NCI-H748 (cell line): ENCODE measurements around the gene CLSTN2.

Experiments used
- DNase-seq: peaks from one replicate; lab custom pipeline; 2025; ENCODE audit not compliant: unreplicated experiment; lab: John Stamatoyannopoulos, UW

The CLSTN2 gene

DNA sequence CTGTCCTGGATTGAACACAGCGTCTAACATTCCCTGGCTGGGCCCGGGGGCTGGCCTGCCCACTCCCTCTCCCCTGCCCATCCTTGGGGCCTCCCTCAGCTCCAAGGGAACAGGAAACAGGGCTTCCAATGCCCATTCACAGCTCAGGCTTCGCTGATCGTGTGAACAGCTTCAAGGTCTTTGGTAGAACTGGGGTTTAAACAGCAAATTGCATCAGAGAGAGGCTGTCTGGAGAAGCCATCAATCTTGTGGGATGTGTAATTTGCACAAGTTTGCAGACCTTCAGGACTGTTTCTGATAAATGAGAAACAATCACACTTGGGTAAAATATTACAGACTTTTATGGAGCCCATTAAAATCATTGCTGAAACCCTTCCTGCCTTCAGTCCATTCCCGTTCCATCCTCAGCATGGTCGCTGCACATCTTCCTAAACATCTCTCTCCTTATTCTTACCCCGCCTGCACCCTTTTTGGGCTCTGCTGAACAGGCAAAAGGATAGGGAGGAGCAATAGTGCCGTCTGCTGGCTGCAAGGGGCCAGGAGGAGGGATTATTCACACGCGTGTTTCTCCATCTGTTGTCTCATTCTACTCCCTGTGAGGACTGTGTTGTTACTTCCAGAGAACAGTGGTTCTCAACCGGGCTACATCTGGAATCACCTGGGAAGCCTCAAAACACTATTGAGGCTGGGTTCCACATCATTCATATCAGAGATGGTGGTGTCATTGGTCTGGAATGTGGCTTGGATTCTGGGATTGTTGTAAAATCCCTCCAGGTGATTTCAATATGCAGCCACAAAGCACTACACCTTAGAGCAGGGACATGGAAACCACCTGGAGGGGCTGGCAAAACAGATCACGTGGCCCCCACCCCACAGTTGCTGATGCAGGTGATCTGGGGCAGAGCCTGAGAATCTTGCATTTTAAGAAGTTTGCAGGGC, 116.3 kb downstream of the CLSTN2 start:
- no peak for DNase-seq

DNA sequence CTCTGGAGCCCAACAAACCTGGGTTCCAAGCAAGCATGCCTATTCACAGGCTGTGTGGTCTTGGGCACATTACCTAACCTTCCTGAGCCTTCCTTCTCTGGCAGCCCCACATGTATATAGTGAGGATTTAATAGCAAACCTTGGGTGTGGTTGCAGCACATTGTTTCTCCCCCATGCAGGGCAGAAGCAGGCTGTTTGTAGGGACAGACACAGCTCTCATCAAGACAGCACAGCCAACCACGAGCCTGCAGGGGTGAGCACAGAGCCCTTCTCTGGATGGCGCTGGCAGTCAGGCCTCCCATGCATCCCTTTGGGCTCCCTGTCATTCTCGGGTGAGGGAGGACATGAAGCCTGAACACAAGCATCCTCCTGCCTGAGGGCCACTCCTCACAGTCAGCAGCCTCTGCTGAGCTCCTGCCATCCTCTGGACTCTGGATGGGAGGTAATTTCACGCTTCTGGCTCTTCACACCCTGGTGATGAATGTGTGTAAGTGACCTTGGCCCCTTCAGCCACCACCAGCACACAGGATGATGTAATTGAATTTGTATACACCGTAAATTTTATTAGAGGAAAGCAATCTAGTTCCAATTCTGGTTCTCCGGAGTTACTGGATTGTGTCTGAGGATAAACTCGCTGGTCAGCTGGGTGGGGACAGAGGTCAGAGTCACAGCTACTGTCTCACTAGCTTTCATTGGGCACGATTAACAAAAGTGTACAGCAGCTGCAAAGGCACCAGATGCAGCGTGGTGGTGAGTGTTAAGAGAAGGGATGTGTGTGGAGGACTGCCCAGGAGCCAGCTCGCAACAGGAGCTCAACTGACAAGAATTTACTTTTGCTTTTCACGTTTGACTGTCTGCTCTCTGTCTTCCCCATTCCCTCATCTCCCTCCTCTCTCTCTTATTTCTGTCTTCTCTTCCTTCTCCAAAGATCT, 118.1 kb downstream of the CLSTN2 start:
- DNase-seq = peak; percentile 45

DNA sequence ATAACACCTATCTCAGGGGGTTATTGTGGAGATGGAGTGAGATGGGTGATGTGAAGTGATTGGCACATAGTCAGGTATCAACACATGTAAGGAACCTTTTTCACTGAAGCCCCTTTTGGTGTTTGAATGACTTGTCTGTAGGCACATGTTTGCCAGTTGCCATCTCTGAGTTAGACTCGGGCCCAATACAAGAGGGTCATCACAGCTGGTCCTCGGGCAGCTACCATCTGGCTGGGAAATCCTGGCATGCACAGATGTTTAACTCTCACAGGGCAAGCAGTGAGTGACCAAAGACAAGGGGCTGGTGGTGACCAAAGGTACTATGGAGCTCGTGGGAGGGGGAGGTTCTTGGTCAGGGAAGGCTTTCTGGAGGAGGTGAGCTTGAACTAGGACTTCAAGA, 118.8 kb downstream of the CLSTN2 start:
- no peak for DNase-seq

DNA sequence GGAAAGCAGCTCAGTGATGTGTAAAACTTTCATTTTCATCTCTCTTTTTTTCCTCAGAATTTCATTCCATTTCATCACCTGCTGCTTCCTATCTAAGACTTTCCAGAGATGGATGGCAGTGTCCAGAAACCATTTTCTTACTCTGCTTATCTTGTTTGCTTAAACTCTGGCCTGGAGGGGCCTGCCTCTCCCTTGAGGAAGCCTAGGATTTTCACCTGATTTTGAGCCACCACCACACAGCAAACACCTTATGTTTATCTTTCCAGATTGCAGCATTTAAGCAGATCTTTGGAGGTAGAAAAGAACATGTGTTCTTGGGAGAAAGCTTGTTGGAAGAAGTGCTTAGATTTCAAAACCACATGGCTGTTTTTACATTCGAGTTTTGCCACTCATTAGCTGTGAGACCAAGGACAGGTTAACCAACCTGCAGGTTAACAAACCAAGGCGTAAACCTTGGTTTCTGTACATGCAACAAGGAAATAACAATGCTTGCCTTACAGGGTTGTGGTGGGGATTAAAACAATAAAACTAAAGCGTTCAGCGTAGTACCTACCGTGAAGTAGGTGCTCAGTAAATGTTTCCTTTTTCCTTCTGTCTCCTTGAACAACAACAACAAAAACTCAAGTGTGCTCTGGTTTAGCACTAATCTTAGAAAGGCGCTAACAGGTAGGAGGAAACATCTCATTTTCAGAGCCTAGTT, 120.3 kb downstream of the CLSTN2 start:
- DNase-seq = no peak

DNA sequence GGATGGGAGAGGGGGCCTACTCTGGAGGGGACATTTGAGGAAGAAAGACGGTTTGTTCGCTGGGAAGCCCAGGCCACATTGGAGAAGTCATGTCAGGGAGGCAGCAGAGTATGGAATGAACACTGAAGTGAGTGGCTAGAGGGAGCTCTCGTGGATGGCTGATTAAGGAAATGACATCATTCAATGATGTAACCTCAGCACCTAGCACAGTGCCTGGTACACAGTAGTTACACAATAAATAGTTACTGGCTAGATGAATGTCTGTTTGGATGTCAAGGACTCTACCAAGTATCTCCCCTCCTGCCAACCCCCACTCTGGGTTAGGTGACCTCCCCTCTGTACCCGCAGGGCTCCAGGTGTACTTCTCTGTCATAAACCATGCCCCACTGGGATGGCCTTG, 121.1 kb downstream of the CLSTN2 start:
- DNase-seq = no peak

DNA sequence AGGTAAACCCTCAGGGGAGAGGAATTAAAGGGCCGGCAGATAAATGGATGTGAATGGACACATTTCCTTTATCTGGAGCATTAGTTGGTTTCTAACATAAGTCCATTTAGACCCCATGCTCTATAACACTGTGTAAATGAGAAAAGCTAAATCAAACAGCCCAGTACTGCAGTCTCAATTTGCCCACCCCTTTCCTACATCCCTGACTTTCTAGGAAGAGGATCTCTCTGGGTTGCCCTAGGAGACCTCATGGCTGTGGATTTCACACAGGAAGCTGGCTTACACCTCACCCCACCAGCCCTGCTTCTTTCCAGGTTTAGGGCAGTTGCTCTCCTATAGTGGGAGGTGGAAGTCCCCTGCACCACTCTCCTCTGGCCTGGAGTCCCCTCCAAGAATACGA, 126.2 kb downstream of the CLSTN2 start:
- no peak for DNase-seq

DNA sequence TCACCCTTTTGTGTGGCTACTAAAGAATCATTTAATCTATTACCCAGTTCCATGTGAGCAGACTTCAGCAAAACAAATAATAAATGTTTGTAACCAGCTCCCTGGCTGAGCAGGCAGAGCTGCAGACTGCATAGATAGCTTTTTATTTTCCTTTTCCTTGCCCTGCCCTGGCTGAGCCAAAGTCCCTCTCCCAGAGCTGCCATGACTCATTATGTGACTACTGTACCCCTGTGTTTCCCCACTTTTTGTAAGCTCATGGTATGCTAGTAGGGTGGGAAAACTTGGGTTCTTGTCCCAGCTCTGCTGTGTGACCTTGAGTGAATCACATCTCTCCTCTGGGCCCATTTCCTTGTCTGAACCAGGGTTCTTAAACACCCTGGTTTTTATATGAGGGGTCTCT, 127.5 kb downstream of the CLSTN2 start:
- no peak for DNase-seq

DNA sequence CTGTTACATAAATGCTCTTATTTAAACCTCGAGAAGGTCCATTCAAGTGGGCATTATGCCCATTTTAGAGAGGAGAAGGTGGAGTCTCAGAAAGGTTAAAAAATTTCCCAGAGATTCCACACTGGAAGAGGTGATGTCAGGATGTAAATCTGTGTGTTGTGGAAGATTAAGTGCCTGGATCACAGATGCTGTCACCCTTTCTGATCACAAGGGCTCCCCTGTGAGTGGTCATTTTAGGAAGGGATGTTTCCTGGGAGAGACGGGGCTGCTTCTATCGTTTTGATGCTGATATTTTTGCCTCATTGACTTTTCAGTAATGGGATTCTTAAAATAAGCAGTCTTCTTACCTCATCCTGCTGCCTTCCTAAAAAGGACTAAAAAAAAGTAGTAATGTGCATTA, 132.5 kb downstream of the CLSTN2 start:
- DNase-seq = no peak

DNA sequence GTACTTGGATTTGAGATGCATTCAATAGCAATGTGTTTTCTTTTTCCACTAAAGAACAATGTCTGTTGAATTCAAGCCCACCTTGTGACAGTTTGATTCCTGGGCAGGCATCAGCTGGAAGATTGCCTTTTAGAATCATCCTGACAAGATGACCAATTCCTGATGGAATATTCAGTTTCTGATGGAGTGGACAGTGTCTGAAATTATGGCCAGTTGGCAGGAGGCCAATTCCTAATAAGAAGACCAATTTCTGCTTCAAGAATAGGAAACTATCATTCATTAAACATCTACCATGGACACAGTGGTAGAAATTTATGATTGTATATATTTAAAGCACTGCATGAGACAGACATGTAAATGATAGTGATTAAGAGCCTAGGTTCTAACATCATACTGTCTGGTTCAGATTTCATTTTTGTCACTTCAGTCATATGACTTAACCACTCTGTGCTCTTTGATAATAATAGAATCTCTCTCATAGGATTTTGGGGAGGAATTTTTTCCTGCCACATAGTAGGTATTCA, 133.6 kb downstream of the CLSTN2 start:
- DNase-seq = peak; percentile 8

DNA sequence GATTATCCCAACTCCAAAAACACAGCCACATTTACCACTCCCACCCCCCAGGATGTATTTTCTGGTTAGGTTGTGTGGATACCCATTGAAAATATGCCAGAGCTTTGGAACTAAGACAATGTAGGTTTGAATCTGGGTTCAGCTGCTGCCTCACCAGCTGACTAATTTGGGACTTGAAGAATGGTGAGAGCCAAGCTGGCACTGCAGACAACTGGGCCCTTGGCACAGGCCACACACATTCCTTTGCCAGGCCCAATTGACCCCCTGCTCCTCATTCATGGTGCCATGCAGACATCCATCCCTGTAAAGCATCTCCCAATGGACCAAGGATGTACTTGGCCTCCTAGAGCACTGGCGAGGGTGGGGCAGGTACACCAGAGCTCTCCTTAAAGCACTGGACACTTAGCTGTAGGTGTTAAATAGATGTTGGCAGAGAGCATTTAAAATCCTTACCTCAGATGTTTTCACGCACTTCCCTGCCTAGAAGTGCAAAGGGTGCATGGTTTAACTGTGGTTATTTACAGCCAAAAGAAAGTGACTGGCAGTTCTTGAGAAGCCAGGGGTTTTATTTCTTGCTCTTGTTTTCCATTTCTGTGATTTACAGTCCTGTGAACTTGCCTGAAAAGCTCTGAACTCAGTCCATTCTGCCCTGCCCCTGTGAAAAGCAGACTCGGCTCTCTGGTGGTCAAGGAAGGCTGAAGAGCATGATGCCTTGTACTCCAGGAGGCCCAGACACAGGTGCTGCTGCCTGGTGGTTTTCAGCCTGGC, 138.5 kb downstream of the CLSTN2 start:
- no peak for DNase-seq

DNA sequence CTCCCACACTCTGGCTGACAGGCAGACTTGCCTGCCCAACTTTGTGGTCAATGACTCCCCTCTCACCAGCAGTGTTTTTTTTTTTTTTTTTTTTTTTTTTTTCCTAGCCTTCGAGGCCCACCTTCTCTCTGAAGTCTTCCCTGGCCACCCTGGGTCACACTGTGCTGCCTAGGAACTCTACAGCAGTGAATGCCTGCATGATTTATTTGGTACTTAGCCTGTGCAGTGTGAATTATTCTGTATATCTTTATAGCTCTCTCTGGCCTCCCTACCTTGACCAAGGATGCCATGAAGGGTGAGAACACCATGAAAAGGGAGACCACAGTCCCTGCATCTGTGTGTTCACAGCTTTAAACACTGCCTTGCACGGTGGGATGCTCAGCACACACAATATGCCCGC, 141.6 kb downstream of the CLSTN2 start:
- no peak for DNase-seq

DNA sequence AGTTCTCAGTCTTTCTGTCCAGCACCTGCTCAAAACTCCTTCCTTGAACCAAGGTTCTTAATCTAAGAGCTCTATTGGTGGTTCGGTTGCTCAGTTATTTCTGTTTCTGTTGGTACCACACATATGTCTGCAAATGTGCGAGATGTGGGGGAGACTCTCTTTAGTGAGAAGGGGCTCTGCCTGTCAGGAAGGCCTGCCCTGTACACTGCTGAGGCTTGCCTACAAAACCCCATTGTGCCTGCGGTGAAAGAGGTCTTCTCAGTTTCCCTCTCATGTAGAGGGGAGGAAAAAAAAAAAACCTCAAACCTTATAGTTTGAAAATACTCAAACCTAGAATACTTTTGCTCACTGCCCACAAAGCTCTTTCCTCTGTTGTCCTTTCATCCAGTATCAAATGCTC, 142.4 kb downstream of the CLSTN2 start:
- no peak for DNase-seq

DNA sequence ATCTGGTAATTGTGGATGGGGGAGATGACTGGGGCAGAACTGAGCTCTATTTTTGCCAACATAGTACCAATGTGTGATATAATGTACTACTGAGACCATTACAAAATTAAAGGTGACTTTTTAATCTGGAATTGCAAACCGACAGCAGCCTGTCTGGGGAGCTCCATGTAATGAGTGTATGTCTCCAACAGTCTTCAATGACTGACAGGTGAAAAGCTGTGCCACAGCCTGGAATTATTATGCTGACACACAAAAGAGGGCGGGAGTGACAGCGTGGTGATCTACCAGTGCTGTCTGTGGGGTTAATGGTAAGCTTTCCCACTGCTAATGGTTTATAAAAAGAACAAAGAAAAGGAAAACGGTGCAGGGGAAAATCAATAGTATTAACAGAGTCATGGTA, 143.4 kb downstream of the CLSTN2 start:
- peak; percentile 41 for DNase-seq

DNA sequence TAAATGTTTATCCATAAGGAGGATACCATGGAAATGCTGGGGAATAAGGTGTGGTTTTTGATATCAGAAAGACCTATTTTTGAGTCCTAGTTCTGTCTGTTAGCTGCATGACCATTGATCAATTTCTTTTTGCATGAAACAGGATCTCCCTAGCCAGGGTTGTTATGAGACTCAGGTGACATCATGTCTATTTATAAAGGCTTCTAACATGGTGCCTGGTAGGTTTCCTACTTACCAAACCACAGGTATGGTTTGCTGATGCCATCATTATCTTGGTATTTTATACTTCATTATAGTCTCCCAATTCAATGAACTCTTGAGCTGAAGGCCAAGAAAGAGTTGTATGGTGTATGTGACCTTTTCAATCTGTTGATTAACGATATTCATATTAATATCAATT, 144.0 kb downstream of the CLSTN2 start:
- peak; percentile 3 for DNase-seq

DNA sequence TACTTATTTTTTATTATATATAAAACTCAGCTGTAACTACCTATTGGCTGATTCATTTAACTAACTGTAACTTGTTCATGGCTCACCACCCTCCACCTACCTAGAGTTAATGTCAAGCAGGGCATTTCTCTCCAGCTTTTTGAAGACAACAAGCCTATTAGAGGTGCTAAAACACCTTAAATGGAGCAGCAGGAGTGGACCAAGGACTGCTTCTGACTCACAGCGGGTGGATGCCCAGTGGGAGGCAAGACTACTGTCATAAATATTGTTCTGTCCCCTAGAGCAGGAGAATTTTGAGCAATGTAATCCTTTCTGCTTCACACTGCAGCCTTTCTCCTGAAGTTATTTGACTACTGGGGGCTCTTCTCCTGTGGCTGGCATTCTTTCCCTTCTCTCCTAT, 146.9 kb downstream of the CLSTN2 start:
- DNase-seq = no peak

DNA sequence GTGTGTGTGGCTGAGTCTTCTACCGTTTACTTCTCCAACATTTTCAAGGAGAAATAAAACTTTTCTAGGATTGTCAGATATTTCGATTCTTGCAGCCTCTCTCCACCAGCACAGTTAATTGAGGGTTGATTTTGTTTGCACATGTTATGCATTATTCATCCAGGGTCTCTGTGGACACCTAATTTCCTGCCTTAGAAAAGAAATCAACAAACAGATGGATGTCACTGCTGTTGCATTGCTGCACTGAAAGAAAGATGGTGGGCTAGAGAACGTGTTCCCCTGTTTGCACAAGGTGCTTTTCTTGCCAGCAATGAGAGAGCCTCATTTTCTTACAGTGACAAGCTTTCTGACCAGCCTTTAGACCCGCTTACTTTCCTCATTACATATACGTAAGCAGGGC, 150.0 kb downstream of the CLSTN2 start:
- peak; percentile 14 for DNase-seq

DNA sequence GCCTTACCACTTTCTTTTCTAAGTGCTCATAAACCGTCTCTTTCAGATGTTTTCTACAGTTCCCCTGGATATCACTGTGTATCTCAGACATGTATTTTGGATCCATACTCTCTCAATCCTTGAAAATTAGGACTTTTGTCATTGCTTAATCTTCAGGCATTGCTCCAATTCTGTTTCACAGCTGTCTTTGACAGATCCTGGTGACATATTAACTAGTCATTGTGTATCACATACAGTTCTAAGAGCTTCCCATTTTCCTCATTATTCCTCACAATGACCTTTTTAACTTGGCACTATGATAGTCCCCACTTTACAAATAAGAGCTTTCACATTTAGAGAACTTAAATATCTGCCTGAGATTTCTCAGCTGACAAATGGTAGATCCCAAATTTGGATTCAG, 151.7 kb downstream of the CLSTN2 start:
- DNase-seq = no peak

DNA sequence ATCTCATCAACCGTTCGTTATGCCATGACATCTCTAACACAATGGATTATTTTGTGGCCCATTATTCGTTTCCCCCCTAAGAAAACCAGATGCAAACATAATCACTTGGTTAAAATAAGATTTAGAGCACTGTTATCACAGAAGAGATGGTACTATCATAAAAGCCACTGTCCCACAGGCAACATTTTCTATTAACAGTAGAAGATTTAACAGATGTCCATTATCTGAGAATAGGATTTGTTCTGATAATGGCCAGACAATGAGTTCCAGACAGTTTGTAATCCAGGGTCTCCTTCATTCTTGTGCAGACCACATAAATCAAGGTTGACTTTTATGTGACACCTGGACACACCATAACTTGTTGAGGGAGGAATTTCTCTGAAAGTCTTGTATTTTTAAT, 153.1 kb downstream of the CLSTN2 start:
- no peak for DNase-seq

DNA sequence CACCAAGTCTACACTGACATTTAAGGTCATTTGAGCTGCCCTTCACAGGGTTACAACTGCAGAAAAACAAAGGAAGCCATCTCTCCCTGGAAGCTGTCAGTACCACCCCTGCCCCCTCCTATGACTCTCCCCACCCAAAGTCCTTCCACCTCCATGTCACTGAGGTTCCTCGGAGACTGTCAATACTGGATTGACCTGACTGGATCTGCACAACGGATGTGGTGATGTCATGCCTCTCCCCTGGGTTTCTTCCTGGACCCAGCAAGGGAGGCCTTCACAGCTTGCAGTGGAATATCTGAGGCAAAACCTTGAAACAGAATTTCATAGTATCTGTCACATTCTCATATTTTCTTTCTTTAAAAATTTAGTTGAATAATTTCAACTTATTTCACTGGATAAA, 153.5 kb downstream of the CLSTN2 start:
- no peak for DNase-seq

DNA sequence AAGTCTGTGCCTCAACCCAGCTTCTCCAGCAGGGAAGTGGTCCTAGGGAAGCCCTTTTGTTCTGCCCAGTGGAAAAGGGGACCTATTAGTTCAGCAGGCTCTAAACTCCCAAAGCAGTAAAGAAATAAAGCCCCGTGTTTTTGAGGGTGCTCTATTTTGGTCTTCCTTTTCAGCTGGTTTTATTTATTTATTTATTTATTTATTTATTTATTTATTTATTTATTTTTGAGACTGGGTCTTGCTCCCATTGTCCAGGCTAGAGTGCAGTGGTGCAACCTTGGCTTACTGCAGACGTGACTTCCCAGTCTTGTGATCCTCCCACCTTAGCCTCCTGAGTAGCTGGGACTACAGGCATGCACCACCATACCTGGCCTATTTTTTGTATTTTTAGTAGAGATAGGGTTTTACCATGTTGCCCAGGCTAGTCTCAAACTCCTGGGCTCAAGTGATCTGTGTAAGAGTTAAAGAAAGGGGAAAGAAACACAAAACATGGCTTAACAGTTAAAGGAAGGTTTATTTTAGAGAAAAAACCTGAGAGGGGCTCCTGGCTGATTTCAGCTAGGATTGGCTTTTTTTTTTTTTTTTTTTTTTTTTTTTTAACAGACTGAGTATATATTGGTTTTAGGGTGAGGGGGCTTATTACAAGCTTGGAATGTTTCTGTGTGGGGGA, 154.6 kb downstream of the CLSTN2 start:
- no peak for DNase-seq
